Measurements from ENCODE around the gene PSMC4.

PSMC4 gene

GRCh38 chr19:39927524-39928356 lies 43.2 kb upstream of the PSMC4 start:
- ATAC-seq, result no peak
- no peak for TF ChIP-seq CSRNP3 (CRISPR knock-in tag; IDR thresholded peaks at IDR 0.05)
- no peak for TF ChIP-seq ZFP3 (CRISPR knock-in tag; IDR thresholded peaks at IDR 0.05)
- no peak for TF ChIP-seq PPARA (CRISPR knock-in tag; IDR thresholded peaks at IDR 0.05; ENCODE audit: borderline replicate concordance)
- no peak for TF ChIP-seq ZFP30 (CRISPR knock-in tag; IDR thresholded peaks at IDR 0.05)
- no peak for TF ChIP-seq SNAI2 (CRISPR knock-in tag; IDR thresholded peaks at IDR 0.05)
- no peak for TF ChIP-seq POU6F1 (CRISPR knock-in tag; IDR thresholded peaks at IDR 0.05; ENCODE audit: borderline replicate concordance, low read depth)
- no peak for TF ChIP-seq ESRRG (CRISPR knock-in tag; IDR thresholded peaks at IDR 0.05)
- no peak for TF ChIP-seq ZC3H10 (CRISPR knock-in tag; IDR thresholded peaks at IDR 0.05)
- no peak for TF ChIP-seq RARB (CRISPR knock-in tag; IDR thresholded peaks at IDR 0.05)
- no peak for TF ChIP-seq OSR1 (CRISPR knock-in tag; IDR thresholded peaks at IDR 0.05)
- no peak for TF ChIP-seq BACH2 (CRISPR knock-in tag; IDR thresholded peaks at IDR 0.05; ENCODE audit: borderline replicate concordance)
- TF ChIP-seq GLIS3 (CRISPR knock-in tag; IDR thresholded peaks at IDR 0.05), result no peak

- no peak for ATAC-seq
- TF ChIP-seq CSDC2 (CRISPR knock-in tag; IDR thresholded peaks at IDR 0.05), result no peak
- no peak for TF ChIP-seq ZFP3 (CRISPR knock-in tag; IDR thresholded peaks at IDR 0.05)
- TF ChIP-seq TOX (CRISPR knock-in tag; IDR thresholded peaks at IDR 0.05; ENCODE audit: borderline replicate concordance), result no peak
- TF ChIP-seq CREB5 (CRISPR knock-in tag; IDR thresholded peaks at IDR 0.05; ENCODE audit: low read depth), result no peak
- TF ChIP-seq TCF4 (CRISPR knock-in tag; IDR thresholded peaks at IDR 0.05; ENCODE audit: borderline replicate concordance), result no peak
- no peak for TF ChIP-seq ZC3H10 (CRISPR knock-in tag; IDR thresholded peaks at IDR 0.05)
- no peak for TF ChIP-seq POU6F1 (CRISPR knock-in tag; IDR thresholded peaks at IDR 0.05; ENCODE audit: borderline replicate concordance, low read depth)
- no peak for TF ChIP-seq PPARA (CRISPR knock-in tag; IDR thresholded peaks at IDR 0.05; ENCODE audit: borderline replicate concordance)
These were observed 42.6 kb upstream of the PSMC4 start for GRCh38 chr19:39928357-39928725.

- TF ChIP-seq ZNF8 (CRISPR knock-in tag; IDR thresholded peaks at IDR 0.05) (no peak), ZFP3 (CRISPR knock-in tag; IDR thresholded peaks at IDR 0.05) (no peak), ARNTL (CRISPR knock-in tag; IDR thresholded peaks at IDR 0.05; ENCODE audit: borderline replicate concordance, low read depth) (no peak), TOX (CRISPR knock-in tag; IDR thresholded peaks at IDR 0.05; ENCODE audit: borderline replicate concordance) (no peak), BACH2 (CRISPR knock-in tag; IDR thresholded peaks at IDR 0.05; ENCODE audit: borderline replicate concordance) (no peak), CSDC2 (CRISPR knock-in tag; IDR thresholded peaks at IDR 0.05) (no peak), RARB (CRISPR knock-in tag; IDR thresholded peaks at IDR 0.05) (no peak)
- no peak for ATAC-seq
These were observed 41.2 kb upstream of the PSMC4 start for GRCh38 chr19:39929750-39930149.

GRCh38 chr19:39934584-39935363 lies 36.2 kb upstream of the PSMC4 start, which contains the start of gene FCGBP:
Gene FCGBP, minus strand, starts transcription at chr19:39934634.
- TF ChIP-seq TCF4 (CRISPR knock-in tag; IDR thresholded peaks at IDR 0.05; ENCODE audit: borderline replicate concordance) (no peak), POU6F1 (CRISPR knock-in tag; IDR thresholded peaks at IDR 0.05; ENCODE audit: borderline replicate concordance, low read depth) (no peak), ARNTL (CRISPR knock-in tag; IDR thresholded peaks at IDR 0.05; ENCODE audit: borderline replicate concordance, low read depth) (no peak), ISL1 (CRISPR knock-in tag; IDR thresholded peaks at IDR 0.05) (no peak), ZNF70 (CRISPR knock-in tag; IDR thresholded peaks at IDR 0.05) (no peak), ZC3H10 (CRISPR knock-in tag; IDR thresholded peaks at IDR 0.05) (no peak), TOX (CRISPR knock-in tag; IDR thresholded peaks at IDR 0.05; ENCODE audit: borderline replicate concordance) (no peak), TSHZ2 (CRISPR knock-in tag; IDR thresholded peaks at IDR 0.05) (no peak), ZFP30 (CRISPR knock-in tag; IDR thresholded peaks at IDR 0.05) (no peak), GLIS3 (CRISPR knock-in tag; IDR thresholded peaks at IDR 0.05) (no peak), CSDC2 (CRISPR knock-in tag; IDR thresholded peaks at IDR 0.05) (no peak), OSR1 (CRISPR knock-in tag; IDR thresholded peaks at IDR 0.05) (no peak), SNAI2 (CRISPR knock-in tag; IDR thresholded peaks at IDR 0.05) (no peak), ESRRG (CRISPR knock-in tag; IDR thresholded peaks at IDR 0.05) (no peak), ZNF565 (CRISPR knock-in tag; conservative IDR thresholded peaks at IDR 0.05; ENCODE audit: low read depth) (no peak), ZFP3 (CRISPR knock-in tag; IDR thresholded peaks at IDR 0.05) (no peak)
- ATAC-seq, result no peak

Measured in SK-N-SH treated with all-trans-retinoic acid at 6 μM for 48 hours (cell line).